Measurements from ENCODE around the gene KCNJ1. TPM values are rescaled to one million over a fixed set of nuclear protein-coding genes. Genes with fewer than 3 reads are reported as not detected.
A peak's percentile ranks its signal among the peaks of the same experiment; 100 is the strongest.

KCNJ1 gene
- total and polyA plus RNA-seq, 2 donors from 2014 or later = 175 to 355 TPM

DNA sequence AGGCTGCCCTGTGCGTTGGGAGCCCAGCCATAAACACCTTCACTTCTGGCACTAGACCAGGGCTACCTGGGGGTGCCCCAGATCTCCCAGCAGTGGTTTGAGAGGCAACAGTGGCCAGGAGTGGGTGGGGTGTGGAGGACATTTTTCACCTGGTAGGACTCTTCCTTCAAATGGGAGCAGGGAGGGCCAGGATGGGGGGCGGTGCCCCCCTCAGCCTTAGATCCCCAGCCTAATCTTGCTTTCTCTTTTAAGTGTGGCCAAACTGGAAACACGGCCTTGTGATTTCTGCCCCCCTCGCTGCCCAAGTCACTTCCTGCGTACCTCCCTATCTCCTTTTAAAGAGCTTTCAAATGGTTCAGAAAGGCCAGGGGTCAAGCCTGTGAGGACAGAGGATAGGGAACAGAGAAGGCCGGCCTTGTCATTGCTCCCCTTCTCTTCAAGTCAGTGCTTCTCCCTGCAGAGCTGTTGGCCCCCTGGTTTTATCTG lies 24.9 kb upstream of the KCNJ1 start:
- Histone ChIP-seq H3K9me3 (ENCODE audit: control insufficient read depth in 2 of 3, insufficient read depth in 1 of 3, low read length in 3 of 3) (no peaks in the 10 kb centered on the region), H3K4me1 (ENCODE audit: control insufficient read depth in 2 of 3, insufficient read depth in 2 of 3, low read depth in 1 of 3, low read length in 3 of 3) (peaks cover 0 to 11% (median 6%) of the 10 kb centered on the region in 3 donors), H3K27ac (ENCODE audit: low read depth in 2 of 2, low read length in 2 of 2) (peak overlapping the region in 1 of 2 donors; percentile 15), H3K27me3 (ENCODE audit: control insufficient read depth, insufficient read depth, low read length) (no peaks in the 10 kb centered on the region), H3K9ac (ENCODE audit: low read length in 3 of 3) (peak overlapping the region in 1 of 3 donors; percentile 35), H3K4me3 (ENCODE audit: low read length in 3 of 3) (no peak overlapping the region), H3K36me3 (ENCODE audit: control insufficient read depth in 2 of 3, insufficient read depth in 3 of 3, low read length in 3 of 3) (no peaks in the 10 kb centered on the region)
- intact Hi-C loops (cut with DNase I) = no loop called here
- peak in 1 of 5 donors; percentile 64 for DNase-seq
- TF ChIP-seq, protein P1, sequence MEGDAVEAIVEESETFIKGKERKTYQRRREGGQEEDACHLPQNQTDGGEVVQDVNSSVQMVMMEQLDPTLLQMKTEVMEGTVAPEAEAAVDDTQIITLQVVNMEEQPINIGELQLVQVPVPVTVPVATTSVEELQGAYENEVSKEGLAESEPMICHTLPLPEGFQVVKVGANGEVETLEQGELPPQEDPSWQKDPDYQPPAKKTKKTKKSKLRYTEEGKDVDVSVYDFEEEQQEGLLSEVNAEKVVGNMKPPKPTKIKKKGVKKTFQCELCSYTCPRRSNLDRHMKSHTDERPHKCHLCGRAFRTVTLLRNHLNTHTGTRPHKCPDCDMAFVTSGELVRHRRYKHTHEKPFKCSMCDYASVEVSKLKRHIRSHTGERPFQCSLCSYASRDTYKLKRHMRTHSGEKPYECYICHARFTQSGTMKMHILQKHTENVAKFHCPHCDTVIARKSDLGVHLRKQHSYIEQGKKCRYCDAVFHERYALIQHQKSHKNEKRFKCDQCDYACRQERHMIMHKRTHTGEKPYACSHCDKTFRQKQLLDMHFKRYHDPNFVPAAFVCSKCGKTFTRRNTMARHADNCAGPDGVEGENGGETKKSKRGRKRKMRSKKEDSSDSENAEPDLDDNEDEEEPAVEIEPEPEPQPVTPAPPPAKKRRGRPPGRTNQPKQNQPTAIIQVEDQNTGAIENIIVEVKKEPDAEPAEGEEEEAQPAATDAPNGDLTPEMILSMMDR (IDR thresholded peaks at IDR 0.05; ENCODE audit: borderline replicate concordance, extremely low read depth, insufficient read depth) = no peak
- FAIRE-seq = no peak

DNA sequence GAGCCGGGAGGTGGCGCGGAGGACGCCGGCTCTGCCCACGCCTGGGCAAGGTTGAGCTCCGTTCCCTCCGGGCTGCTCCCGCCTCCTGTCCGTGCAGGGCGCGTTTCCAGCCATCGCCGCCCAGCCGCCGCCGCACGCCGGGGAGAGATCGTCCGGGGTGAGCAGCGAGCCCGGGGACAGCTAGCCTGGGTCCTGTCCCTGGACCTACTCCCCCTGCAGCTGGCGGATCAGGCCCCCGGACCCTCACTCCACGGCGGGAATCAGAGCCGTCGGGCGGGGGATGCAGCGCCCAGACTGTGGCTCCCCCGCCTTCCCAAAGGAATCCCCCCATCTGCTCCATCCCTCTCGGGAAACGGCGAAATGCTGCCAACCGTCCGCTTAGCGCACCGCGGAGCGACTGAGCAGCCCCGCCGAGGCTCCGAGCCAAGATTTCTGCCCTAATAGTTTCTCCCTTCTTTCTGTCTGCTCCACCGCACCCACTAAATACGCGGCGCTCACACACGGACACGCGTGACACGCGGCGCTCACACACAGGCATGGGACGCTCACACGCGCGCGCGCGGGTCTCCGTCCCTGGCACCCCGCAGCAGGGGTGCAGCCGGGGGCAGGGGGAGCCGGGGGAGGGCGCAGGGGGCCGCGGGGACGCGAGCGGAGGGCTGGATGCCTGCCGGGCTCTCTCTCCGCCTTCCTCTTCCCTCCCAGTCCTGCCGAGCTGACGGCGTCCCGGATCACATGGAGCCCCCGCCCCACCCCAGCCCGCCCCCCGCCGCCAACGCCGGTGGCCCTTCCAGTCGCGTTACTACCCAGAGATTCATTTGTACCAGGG lies 23.7 kb upstream of the KCNJ1 start, which contains the start of gene KCNJ5:
Gene KCNJ5 (plus strand): TSS at position 814 of the 826 bp plus-strand sequence. CDS start 19,918 bp downstream, outside the sequence.
- Histone ChIP-seq H3K9ac (ENCODE audit: low read length in 3 of 3) (peak within 1 kb of the TSS in 1 of 3 donors; percentile 35), H3K27me3 (ENCODE audit: control insufficient read depth, insufficient read depth, low read length) (no peaks in the 10 kb centered on the region), H3K4me3 (ENCODE audit: low read length in 3 of 3) (peak within 1 kb of the TSS in 2 of 3 donors; percentile 43 to 57), H3K36me3 (ENCODE audit: control insufficient read depth in 2 of 3, insufficient read depth in 3 of 3, low read length in 3 of 3) (no peaks in the 10 kb centered on the region), H3K27ac (ENCODE audit: low read depth in 2 of 2, low read length in 2 of 2) (peak within 1 kb of the TSS; percentile 10 to 18), H3K4me1 (ENCODE audit: control insufficient read depth in 2 of 3, insufficient read depth in 2 of 3, low read depth in 1 of 3, low read length in 3 of 3) (peaks cover 0 to 11% (median 6%) of the 10 kb centered on the region in 3 donors), H3K9me3 (ENCODE audit: control insufficient read depth in 2 of 3, insufficient read depth in 1 of 3, low read length in 3 of 3) (no peaks in the 10 kb centered on the region)
- FAIRE-seq = no peak
- intact Hi-C loops (cut with DNase I) = no loop called here
- TF ChIP-seq, protein P1 (IDR thresholded peaks at IDR 0.05; ENCODE audit: borderline replicate concordance, extremely low read depth, insufficient read depth) = no peak
- DNase-seq = peak; percentile 67 to 83 (median 76)

DNA sequence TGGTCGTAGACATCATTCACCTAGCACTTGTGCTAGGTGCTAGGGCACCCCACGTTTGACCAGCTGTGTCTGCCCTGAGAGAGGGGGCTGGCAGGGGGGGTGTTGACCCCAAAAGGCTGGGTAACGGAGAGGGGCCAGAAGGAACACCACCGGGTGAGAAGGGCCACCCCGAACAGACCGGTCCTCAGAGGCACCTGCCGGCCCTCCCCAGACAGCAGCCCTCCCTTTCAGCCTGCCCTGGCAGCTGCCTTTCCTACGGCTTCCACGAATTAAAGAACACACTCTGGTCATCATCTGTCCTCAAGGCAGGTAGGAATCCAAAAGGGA lies 23.1 kb upstream of the KCNJ1 start:
- DNase-seq = no peak
- H3K4me3 ChIP-seq (ENCODE audit: low read length in 3 of 3) = peak overlapping the region in 1 of 3 donors; percentile 57
- intact Hi-C loops (cut with DNase I) = no loop called here
- no peaks in the 10 kb centered on the region for H3K27me3 ChIP-seq (ENCODE audit: control insufficient read depth, insufficient read depth, low read length)
- no peaks in the 10 kb centered on the region for H3K36me3 ChIP-seq (ENCODE audit: control insufficient read depth in 2 of 3, insufficient read depth in 3 of 3, low read length in 3 of 3)
- FAIRE-seq = no peak
- H3K27ac ChIP-seq (ENCODE audit: low read depth in 2 of 2, low read length in 2 of 2) = no peak overlapping the region
- TF ChIP-seq, protein P1 (IDR thresholded peaks at IDR 0.05; ENCODE audit: borderline replicate concordance, extremely low read depth, insufficient read depth) = no peak
- no peaks in the 10 kb centered on the region for H3K9me3 ChIP-seq (ENCODE audit: control insufficient read depth in 2 of 3, insufficient read depth in 1 of 3, low read length in 3 of 3)
- no peak overlapping the region for H3K9ac ChIP-seq (ENCODE audit: low read length in 3 of 3)
- peaks cover 0 to 11% (median 6%) of the 10 kb centered on the region in 3 donors for H3K4me1 ChIP-seq (ENCODE audit: control insufficient read depth in 2 of 3, insufficient read depth in 2 of 3, low read depth in 1 of 3, low read length in 3 of 3)
